MCF 10A (cell line): Measurements from ENCODE around the gene TMEM164. TPM values are rescaled to one million over a fixed set of nuclear protein-coding genes. Genes with fewer than 3 reads are reported as not detected.

Source experiments
- BruUV-seq: library from RNA; stranded (reverse); fragments of 400-500 nt; replicated peaks from 2 replicates; lab custom pipeline; 2021; lab: Mats Ljungman, UMichigan
- CTCF ChIA-PET: fragments of 300-600 bp; sonication (Branson Sonifier 250); formaldehyde crosslinking; extraction: SDS; loops from one replicate; lab custom pipeline; 2021; ENCODE audit warnings: antibody characterized with exemption, inconsistent platforms; lab: Yijun Ruan, JAX
- POLR2A ChIA-PET: fragments of 300-600, 350-650 bp; sonication (Branson Sonifier 250); formaldehyde crosslinking; extraction: SDS; loops from one replicate; lab custom pipeline; 2020; ENCODE audit warnings: antibody characterized with exemption, inconsistent platforms; lab: Yijun Ruan, JAX
- DNase-seq: peaks from one replicate; pipeline ENCODE4 v3.0.0-alpha.2; 2018; ENCODE audit not compliant: unreplicated experiment
- H3K27ac Mint-ChIP-seq: one replicate; pipeline ENCODE4 v1.8.0; 2022; ENCODE audit warnings: mild to moderate bottlenecking, low read depth, mixed read lengths; ENCODE audit not compliant: unreplicated experiment
- H3K27me3 Mint-ChIP-seq: one replicate; pipeline ENCODE4 v1.8.0; 2022; ENCODE audit warnings: mixed read lengths; ENCODE audit not compliant: insufficient read depth, unreplicated experiment
- H3K36me3 Mint-ChIP-seq: one replicate; pipeline ENCODE4 v1.8.0; 2022; ENCODE audit warnings: mild to moderate bottlenecking, moderate library complexity, mixed read lengths; ENCODE audit not compliant: insufficient read depth, unreplicated experiment
- H3K4me1 Mint-ChIP-seq: one replicate; pipeline ENCODE4 v1.8.0; 2022; ENCODE audit warnings: mixed read lengths; ENCODE audit not compliant: insufficient read depth, unreplicated experiment
- H3K4me3 Mint-ChIP-seq: one replicate; pipeline ENCODE4 v1.8.0; 2022; ENCODE audit warnings: mild to moderate bottlenecking, moderate library complexity, mixed read lengths; ENCODE audit not compliant: unreplicated experiment
- H3K9me3 Mint-ChIP-seq: one replicate; pipeline ENCODE4 v1.8.0; 2022; ENCODE audit warnings: mixed read lengths; ENCODE audit not compliant: unreplicated experiment
- intact Hi-C: fragments of 100-400 bp; cut with micrococcal nuclease; formaldehyde crosslinking; loops from 2 replicates; pipeline ENCODE4 v1.14.1; 2022
- total RNA-seq: library from RNA; stranded (reverse); gene quantifications from 2 replicates; pipeline ENCODE4 v1.2.3, GENCODE V29; 2022
- TF ChIP-seq, protein P1 (sequence below): fragments of 200-600 bp; IDR thresholded peaks from one replicate; pipeline ENCODE4 v1.8.0; 2022; ENCODE audit warnings: antibody characterized with exemption, mild to moderate bottlenecking; ENCODE audit not compliant: unreplicated experiment

The TMEM164 gene
- total RNA-seq, 1 experiment from 2014 or later = 39.2 TPM

GRCh38 chrX:110211340-110211739 is 208.4 kb downstream of the TMEM164 start:
- intact Hi-C loops = loop anchor here (5.0 kb wide), 2 partner anchors 49 to 106 kb away; partner anchors contain the start of gene AMMECR1
- no TSS peak for BruUV-seq
- Mint-ChIP-seq H3K9me3 (no peaks in the 10 kb centered on the region), H3K27me3 (peaks cover 58% of the 10 kb centered on the region), H3K36me3 (peaks cover 13% of the 10 kb centered on the region), H3K4me1 (peaks cover 13% of the 10 kb centered on the region), H3K4me3 (no peak overlapping the region), H3K27ac (peak overlapping the region; percentile 85)
- ChIA-PET POLR2A (interaction anchor here (0.7 to 2.7 kb wide), 10 partner anchors 8 to 200 kb away, joined by 3 to 23 read pairs (median 3); partner anchors contain the start of gene AMMECR1), CTCF (interaction anchor here (0.6 to 1.3 kb wide), 3 partner anchors 15 to 1508 kb away, joined by 4 to 6 read pairs (median 4); no protein-coding TSS in a partner anchor)
- DNase-seq = no peak
- TF ChIP-seq, protein P1, sequence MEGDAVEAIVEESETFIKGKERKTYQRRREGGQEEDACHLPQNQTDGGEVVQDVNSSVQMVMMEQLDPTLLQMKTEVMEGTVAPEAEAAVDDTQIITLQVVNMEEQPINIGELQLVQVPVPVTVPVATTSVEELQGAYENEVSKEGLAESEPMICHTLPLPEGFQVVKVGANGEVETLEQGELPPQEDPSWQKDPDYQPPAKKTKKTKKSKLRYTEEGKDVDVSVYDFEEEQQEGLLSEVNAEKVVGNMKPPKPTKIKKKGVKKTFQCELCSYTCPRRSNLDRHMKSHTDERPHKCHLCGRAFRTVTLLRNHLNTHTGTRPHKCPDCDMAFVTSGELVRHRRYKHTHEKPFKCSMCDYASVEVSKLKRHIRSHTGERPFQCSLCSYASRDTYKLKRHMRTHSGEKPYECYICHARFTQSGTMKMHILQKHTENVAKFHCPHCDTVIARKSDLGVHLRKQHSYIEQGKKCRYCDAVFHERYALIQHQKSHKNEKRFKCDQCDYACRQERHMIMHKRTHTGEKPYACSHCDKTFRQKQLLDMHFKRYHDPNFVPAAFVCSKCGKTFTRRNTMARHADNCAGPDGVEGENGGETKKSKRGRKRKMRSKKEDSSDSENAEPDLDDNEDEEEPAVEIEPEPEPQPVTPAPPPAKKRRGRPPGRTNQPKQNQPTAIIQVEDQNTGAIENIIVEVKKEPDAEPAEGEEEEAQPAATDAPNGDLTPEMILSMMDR = no peak

GRCh38 chrX:110212299-110212698 is 209.4 kb downstream of the TMEM164 start:
- Mint-ChIP-seq H3K27me3 (peaks cover 49% of the 10 kb centered on the region), H3K36me3 (peaks cover 8% of the 10 kb centered on the region), H3K4me3 (no peak overlapping the region), H3K27ac (no peak overlapping the region), H3K9me3 (no peaks in the 10 kb centered on the region), H3K4me1 (peaks cover 12% of the 10 kb centered on the region)
- DNase-seq = peak; percentile 8
- no TSS peak for BruUV-seq
- ChIA-PET CTCF (no interaction called here), POLR2A (interaction anchor here (2.7 kb wide), 1 partner anchor 105 kb away, joined by 23 read pairs; the partner anchor contains the start of gene AMMECR1)
- TF ChIP-seq, protein P1 = no peak
- intact Hi-C loops = loop anchor here (5.0 kb wide), 2 partner anchors 50 to 105 kb away; partner anchors contain the start of gene AMMECR1

DNA sequence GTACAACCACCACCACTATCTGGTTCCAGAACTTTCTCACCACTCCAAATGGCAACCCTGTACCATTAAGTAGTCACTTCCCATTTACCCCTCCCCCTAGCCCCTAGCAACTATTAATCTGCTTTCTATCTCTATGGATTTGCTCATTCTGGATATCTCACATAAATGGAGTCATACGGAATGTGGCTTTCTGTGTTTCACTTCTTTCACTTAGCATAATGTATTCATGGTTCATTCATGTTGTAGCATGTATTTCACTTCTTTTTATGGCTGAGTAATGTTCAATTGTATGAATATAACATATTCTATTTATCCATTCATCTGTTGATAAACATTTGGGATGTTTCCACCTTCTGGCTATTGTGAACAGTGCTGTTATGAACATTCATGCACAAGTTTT is 210.3 kb downstream of the TMEM164 start:
- intact Hi-C loops = loop anchor here (5.0 kb wide), 2 partner anchors 51 to 104 kb away; partner anchors contain the start of gene AMMECR1
- Mint-ChIP-seq H3K9me3 (no peaks in the 10 kb centered on the region), H3K27me3 (peaks cover 40% of the 10 kb centered on the region), H3K4me3 (no peak overlapping the region), H3K4me1 (peaks cover 16% of the 10 kb centered on the region), H3K27ac (no peak overlapping the region), H3K36me3 (no peaks in the 10 kb centered on the region)
- no peak for DNase-seq
- BruUV-seq = no TSS peak
- TF ChIP-seq, protein P1 = no peak
- ChIA-PET POLR2A (no interaction called here), CTCF (no interaction called here)

DNA sequence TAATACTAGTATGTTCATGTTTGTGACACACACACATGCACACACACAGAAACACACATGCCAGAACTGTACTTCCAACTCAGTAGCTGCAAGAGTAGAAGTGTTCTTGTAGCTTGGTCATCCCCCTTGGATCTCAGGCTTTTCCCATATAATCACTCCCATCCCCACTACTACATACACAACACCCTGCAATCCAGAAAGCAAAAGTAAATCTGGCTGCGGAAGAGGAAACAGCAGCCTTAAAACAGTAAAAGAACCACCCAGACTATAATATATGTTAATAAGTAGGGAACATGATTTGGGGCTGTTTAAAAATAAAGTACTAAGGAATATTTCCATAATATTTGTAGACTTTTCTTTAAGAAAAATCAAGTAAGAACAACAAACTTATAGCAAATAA is 211.8 kb downstream of the TMEM164 start:
- CTCF ChIA-PET = interaction anchor here (0.7 to 0.9 kb wide), 3 partner anchors 192 to 1489 kb away, joined by 3 to 4 read pairs (median 3); no protein-coding TSS in a partner anchor
- no TSS peak for BruUV-seq
- intact Hi-C loops = loop anchor here (5.0 kb wide), 2 partner anchors 52 to 103 kb away; partner anchors contain the start of gene AMMECR1

More for the DNA sequence above, 211.8 kb downstream of the TMEM164 start:
- POLR2A ChIA-PET = interaction anchor here (0.6 to 0.8 kb wide), 3 partner anchors 25 to 103 kb away, joined by 3 to 7 read pairs (median 4); partner anchors contain the start of gene AMMECR1
- peaks cover 27% of the 10 kb centered on the region for H3K4me1 Mint-ChIP-seq
- peaks cover 35% of the 10 kb centered on the region for H3K27me3 Mint-ChIP-seq
- H3K27ac Mint-ChIP-seq = no peak overlapping the region
- no peaks in the 10 kb centered on the region for H3K9me3 Mint-ChIP-seq
- H3K36me3 Mint-ChIP-seq = no peaks in the 10 kb centered on the region
- TF ChIP-seq, protein P1 = no peak
- no peak for DNase-seq
- H3K4me3 Mint-ChIP-seq = no peak overlapping the region
